ENCODE measurements around the gene CDKN2B-AS1. TPM values are rescaled to one million over a fixed set of nuclear protein-coding genes. Genes with fewer than 3 reads are reported as not detected.
A peak's percentile ranks its signal among the peaks of the same experiment; 100 is the strongest.

CDKN2B-AS1 gene
- total RNA-seq, 2 donors from 2014 or later, result not detected

DNA sequence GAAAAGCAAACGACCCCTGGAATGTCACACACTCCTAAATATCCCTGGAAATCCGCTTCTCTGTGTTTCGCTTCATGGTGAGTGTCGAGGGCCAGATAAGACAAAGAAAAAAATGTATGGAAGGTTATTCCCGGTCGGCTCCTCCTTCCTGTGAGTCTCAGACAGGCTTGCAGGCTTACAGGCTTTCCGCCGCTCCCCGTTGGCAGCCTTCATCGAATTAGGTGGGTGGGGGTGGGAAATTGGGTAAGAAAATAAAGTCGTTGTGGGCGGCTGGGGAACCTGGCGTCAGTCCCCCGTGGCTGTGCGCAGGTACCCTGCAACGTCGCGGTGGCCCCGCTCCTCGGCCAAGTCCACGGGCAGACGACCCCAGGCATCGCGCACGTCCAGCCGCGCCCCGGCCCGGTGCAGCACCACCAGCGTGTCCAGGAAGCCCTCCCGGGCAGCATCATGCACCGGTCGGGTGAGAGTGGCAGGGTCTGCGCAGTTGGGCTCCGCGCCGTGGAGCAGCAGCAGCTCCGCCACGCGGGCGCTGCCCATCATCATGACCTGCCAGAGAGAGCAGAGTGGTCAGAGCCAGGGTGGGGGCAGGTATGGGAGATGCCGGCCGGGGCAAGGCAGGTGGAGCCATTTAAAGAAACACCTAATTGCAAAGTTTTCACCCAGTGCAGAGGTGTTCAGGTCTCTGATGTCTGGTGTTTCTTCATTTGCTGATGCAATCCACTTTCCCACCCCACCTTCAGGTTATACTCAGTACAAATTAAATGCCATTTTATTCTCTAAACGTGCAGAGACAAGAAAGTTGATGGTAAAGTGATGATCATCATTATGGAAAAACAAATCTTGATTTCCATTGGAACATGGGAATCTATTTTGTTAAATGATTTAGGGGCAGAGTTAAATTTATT is 11.4 kb downstream of the CDKN2B-AS1 start:
- no peak for TF ChIP-seq CTCF (IDR thresholded peaks at IDR 0.05)
- DNase-seq (ENCODE audit: low spot score), result no peak
- H3K27ac ChIP-seq, result no peak overlapping the region

DNA sequence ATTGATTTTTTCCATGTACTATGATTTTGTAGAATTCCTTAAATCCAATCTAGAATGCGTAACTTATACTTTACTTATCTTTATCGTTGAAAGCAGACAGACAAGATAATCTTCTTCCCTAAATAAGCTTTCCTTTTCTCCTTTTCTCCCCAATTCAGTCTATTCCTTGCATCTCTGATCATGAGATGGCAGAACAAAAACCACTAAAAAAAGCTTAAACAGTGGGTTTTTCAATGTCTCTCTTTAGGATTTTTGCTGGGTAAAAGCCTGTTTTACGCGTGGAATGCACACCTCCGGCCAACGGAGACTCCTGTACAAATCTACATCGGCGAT is 13.8 kb downstream of the CDKN2B-AS1 start:
- no peak for TF ChIP-seq CTCF (IDR thresholded peaks at IDR 0.05)
- Histone ChIP-seq H3K9me3 (no peaks in the 10 kb centered on the region), H3K4me1 (peaks cover 0 to 17% of the 10 kb centered on the region in 2 donors), H3K36me3 (no peaks in the 10 kb centered on the region), H3K4me3 (peak overlapping the region; percentile 55 to 78), H3K27ac (peak overlapping the region; percentile 87), H3K27me3 (peaks cover 0 to 14% of the 10 kb centered on the region in 2 donors)
- DNase-seq (ENCODE audit: low spot score), result no peak

More for the DNA sequence above, 11.4 kb downstream of the CDKN2B-AS1 start:
- Histone ChIP-seq H3K9me3 (no peaks in the 10 kb centered on the region), H3K36me3 (no peaks in the 10 kb centered on the region), H3K4me1 (peaks cover 0 to 17% of the 10 kb centered on the region in 2 donors), H3K4me3 (no peak overlapping the region), H3K27me3 (peaks cover 0 to 14% of the 10 kb centered on the region in 2 donors)

DNA sequence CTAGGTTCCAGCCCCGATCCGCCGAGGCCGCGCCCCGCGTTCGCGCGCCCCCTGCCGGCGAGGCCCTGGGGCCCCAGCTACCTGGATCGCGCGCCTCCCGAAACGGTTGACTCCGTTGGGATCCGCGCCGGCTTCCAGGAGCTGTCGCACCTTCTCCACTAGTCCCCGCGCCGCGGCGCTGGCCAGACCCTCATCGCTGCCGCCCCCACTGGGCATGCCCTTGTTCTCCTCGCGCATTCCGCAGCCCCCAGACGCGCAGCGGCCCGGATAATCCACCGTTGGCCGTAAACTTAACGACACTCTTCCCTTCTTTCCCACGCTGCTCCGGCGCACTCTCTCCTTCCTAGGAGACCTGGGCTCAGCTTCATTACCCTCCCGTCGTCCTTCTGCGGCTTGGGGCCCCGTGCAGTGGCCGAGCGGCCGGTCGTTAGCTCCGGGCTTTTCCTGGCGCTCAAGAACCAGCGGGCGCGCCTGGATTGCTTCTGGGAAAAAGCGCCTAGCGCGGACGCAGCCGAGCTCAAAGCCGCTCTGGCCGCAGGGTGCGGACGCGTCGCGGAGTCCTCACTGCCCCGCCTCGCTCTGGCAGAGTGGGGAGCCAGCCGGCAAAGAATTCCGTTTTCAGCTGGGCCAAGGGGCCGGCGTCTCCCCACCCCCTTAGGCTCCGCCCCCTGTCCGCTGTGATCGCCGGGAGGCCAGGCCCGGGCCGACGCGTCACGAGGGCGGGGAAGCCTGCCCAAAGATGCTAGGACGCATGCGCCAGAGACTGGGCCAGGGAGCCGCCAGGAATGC is 14.3 kb downstream of the CDKN2B-AS1 start, which contains the start of gene CDKN2B:
CDKN2B (minus strand) TSS at position 589 of the 789 bp plus-strand sequence; CDS start at position 237, 352 bp downstream.
- Histone ChIP-seq H3K9me3 (no peaks in the 10 kb centered on the region), H3K4me3 (peak within 1 kb of the TSS; percentile 55 to 78), H3K27me3 (peaks cover 0 to 14% of the 10 kb centered on the region in 2 donors), H3K36me3 (no peaks in the 10 kb centered on the region), H3K4me1 (peaks cover 0 to 17% of the 10 kb centered on the region in 2 donors), H3K27ac (peak within 1 kb of the TSS; percentile 87)
- peak; percentile 70 to 91 for TF ChIP-seq CTCF (IDR thresholded peaks at IDR 0.05)
- peak; percentile 93 for DNase-seq (ENCODE audit: low spot score)

DNA sequence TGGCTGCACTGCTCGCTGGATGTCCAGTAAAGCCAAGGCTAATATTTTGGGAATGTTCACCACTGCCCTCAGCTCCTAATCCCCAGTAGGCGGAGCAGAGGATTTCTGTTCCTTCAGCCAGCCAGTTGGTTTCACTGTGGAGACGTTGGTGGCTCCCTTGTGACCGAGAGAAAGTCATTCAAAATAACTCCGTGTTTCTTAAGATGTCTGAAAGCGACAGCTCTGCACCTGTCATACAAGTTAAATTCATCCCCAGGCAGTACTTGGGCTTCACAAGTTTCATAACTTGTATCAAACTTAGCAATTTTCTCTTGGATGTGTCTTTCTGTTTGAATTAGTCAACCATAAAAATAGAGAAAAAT is 14.9 kb downstream of the CDKN2B-AS1 start:
- peak overlapping the region; percentile 55 to 78 for H3K4me3 ChIP-seq
- TF ChIP-seq CTCF (IDR thresholded peaks at IDR 0.05), result no peak
- H3K9me3 ChIP-seq, result no peaks in the 10 kb centered on the region
- H3K36me3 ChIP-seq, result no peaks in the 10 kb centered on the region
- peaks cover 0 to 14% of the 10 kb centered on the region in 2 donors for H3K27me3 ChIP-seq
- peaks cover 0 to 17% of the 10 kb centered on the region in 2 donors for H3K4me1 ChIP-seq
- DNase-seq (ENCODE audit: low spot score), result no peak
- H3K27ac ChIP-seq, result peak overlapping the region; percentile 87

DNA sequence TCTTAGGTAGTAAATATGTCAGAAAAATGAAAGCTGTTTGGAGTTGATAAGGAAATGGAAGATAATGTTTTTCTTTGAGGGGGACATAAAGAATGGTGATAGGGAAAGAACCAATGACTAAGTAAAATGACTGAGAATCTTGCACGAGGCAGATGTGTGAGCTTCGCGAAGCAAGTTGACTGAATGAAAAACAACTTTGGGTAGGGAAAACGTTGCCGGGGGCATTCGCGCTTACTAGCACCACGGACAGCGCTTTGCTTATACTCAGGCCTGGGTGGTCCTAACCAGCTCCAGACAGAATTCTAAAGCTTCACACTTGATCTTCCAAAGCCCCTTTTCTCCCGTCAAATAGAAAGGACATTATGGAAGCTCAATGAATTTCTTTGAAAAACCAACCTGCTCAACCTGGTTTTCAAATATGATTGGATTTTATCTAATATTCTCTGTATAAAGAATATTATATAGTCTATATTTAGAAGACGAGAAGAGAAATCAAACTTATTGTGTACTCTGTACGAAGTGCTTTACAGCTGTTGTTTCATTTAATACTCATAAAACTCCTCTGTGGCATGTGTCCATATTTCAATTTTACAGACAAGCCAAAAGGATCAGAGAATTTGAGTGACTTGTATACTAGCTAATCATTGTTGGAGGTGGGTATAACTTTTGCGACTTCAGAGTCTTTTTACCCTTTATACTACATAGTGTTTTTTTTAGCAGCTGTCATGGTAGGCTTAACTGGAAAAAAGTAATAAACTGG is 16.5 kb downstream of the CDKN2B-AS1 start:
- Histone ChIP-seq H3K27ac (no peak overlapping the region), H3K4me1 (peaks cover 0 to 17% of the 10 kb centered on the region in 2 donors), H3K36me3 (no peaks in the 10 kb centered on the region), H3K4me3 (no peak overlapping the region), H3K9me3 (no peaks in the 10 kb centered on the region), H3K27me3 (peaks cover 0 to 6% of the 10 kb centered on the region in 2 donors)
- DNase-seq (ENCODE audit: low spot score), result no peak
- TF ChIP-seq CTCF (IDR thresholded peaks at IDR 0.05), result no peak

Data from right atrium auricular region (tissue), 2 donors.